D721Med (cell line): ENCODE measurements around the gene DDHD1.

Experiments
- DNase-seq: peaks from one replicate; pipeline ENCODE4 v3.0.0; 2011; ENCODE audit warnings: low spot score; ENCODE audit not compliant: insufficient read length
- FAIRE-seq: peaks from 2 replicates; lab custom pipeline; 2011; peaks lifted over from hg19 to GRCh38; lab: Jason Lieb, UNC
- TF ChIP-seq, protein P1 (sequence below): IDR thresholded peaks from 2 replicates; pipeline ENCODE4 v1.5.1; 2012; ENCODE audit warnings: mild to moderate bottlenecking, control low read depth; ENCODE audit not compliant: insufficient read depth; ENCODE audit errors: missing control alignments

DDHD1 gene

DNA sequence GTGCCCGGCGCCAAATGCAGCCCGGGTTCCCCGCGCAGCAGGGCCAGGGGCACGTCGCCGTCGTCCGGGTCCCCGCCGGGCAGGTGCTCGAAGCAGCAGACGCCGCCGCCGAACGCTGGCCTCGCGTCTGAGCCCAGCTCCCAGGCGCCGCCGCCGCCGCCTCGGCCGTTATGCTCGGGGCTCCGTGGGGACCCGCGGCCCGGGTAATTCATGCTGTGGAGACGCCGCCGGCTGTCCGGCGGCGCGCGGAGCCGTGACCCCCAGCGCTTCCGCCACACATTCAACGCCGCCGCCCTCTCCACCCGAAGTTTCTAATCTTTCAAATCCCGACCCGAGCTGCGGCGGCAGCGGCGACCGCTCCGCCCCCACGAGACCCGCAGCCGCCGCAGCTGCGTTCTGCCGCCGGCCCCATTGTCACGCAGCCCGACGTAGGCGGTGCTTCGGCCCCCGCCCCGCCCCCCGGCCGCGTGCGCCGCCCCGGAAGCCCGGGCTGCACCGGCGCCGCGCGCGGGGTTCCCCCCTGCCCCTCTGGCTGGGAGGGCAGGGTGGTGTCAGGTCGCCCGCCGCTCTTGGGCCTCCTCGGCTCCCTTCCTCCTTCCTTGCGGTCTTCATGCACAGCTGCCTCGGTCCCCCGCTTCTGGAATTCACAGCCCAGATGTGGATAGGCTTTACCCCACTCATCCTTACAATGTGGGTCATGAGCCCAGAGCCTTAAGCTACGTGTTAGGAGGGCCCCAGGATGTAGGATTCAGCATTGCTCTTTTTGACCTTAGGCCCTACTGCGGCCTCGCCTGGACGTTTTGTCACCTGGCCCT lies at the start of gene DDHD1:
Gene DDHD1, minus strand, starts transcription at position 437 of the 815 bp plus-strand sequence. Its CDS starts 225 bp downstream, at position 212.
- TF ChIP-seq, protein P1, sequence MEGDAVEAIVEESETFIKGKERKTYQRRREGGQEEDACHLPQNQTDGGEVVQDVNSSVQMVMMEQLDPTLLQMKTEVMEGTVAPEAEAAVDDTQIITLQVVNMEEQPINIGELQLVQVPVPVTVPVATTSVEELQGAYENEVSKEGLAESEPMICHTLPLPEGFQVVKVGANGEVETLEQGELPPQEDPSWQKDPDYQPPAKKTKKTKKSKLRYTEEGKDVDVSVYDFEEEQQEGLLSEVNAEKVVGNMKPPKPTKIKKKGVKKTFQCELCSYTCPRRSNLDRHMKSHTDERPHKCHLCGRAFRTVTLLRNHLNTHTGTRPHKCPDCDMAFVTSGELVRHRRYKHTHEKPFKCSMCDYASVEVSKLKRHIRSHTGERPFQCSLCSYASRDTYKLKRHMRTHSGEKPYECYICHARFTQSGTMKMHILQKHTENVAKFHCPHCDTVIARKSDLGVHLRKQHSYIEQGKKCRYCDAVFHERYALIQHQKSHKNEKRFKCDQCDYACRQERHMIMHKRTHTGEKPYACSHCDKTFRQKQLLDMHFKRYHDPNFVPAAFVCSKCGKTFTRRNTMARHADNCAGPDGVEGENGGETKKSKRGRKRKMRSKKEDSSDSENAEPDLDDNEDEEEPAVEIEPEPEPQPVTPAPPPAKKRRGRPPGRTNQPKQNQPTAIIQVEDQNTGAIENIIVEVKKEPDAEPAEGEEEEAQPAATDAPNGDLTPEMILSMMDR, result no peak
- FAIRE-seq, result no peak
- DNase-seq, result peak; percentile 66

DNA sequence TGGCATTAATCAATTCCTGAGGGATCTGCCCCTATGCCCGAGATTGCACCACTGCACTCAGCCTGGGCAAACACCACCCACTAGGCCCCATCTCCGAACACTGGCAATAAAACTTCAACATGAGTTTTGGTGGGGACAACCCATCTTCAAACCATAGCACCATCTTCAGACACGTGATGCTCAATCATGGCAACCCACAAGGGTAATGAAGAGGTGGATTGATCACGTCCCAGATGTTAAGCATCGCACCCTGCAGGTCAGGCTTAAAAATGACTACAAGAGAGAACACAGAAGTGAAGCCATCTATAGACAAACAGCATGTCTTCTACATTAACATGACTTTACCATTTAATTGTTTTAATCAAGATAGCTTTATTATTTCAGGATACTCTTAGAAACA lies 42.8 kb upstream of the DDHD1 start:
- DNase-seq (no peak), FAIRE-seq (no peak)
- TF ChIP-seq, protein P1, result no peak

DNA sequence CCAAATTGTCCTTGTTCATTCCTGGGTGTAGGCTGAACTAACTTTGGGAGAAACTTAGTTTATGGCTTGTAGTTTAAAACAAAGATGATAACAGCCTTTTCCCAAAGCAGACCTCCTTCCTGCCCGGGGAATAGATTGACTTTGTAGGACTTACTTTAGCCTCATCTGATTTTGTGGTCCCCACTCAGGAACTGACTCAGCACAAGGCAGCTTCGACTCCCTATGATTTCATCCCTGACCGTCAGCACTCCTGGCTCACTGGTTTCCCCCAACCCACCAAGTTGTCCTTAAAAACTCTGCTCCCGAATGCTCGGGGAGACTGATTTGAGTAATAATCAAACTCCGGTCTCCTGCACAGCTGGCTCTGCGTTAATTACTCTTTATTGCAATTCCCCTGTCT lies 40.1 kb upstream of the DDHD1 start:
- TF ChIP-seq, protein P1, result no peak
- no peak for DNase-seq

DNA sequence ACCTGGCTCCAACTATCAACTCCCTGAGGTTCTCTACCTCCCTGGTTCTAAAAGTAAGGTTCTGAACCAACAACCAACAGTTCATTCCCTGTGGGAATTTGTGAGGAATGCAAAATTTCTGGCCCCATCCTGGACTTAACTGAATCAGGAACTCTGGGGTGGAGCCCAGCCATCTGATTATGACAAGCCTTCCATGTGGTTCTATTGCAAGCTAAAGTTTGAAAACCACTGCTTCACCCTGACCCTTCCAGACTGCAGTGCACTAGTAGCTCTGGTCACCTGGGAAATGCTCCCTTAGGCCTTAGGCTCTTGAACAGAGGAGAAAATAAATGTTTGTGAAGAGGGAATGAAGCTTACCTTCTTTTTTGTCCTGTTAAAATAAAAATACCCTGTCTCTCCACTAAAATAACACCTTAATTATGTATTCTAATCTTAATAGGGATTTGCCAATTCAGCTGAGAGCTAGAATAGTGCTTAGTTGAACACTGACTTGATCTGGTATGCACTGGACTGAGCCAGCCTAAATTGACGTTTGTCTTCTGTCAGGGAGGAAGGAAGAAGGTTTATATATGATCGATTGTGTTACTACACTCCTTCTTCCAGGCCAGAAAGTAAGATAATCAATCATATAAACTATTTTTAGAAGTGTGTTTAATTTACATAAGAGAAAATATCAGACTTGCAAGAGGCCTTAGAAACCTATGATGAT lies 39.1 kb upstream of the DDHD1 start:
- TF ChIP-seq, protein P1, result no peak
- FAIRE-seq, result no peak
- DNase-seq, result no peak

More for the DNA sequence above, 40.1 kb upstream of the DDHD1 start:
- no peak for FAIRE-seq

DNA sequence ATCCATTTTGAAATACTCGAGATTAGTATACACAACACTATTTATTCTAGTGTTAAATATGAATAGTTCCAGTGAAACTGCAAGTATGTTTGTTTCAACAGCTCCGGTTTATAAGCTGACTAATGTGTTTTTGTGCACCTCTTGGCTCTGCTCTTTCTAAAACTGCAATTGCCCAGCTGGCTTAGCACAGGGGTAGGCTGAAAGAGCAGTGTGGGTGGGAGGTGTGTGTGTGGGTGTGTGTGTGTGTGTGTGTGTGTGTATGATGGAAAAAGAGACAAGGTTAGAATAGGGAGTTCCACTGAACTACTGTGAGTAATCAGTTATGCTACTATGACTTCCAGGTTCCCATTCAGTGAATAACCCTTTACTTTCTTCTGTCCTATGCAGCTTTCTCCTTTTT lies 37.8 kb upstream of the DDHD1 start:
- TF ChIP-seq, protein P1, result no peak
- DNase-seq (no peak), FAIRE-seq (no peak)

DNA sequence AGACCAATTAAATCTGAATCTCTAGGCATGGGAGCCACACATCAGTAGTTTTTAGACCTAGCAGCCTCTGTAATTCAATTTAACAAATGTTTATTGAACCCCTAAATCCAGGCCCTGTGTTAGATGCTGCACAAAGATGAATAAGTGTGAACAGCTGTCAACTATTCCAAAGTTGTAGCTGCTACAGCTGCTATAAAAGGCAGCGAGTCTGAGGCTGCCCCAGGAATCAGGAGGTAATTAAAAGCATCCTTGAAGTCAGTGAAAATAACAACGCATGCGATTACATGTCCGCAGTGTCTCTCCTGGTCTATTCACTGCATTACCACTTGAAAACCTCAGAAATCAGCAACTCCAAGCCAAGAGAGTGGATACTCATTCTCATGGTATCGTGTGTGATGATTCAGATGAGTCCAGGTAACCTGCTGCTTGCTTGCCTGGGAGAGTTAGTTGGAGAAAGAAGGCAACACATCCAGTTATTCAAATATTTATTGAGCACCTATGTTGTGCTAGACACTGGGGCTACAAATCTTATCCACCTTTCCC lies 34.9 kb upstream of the DDHD1 start:
- FAIRE-seq, result no peak
- no peak for DNase-seq

More for the DNA sequence above, 34.9 kb upstream of the DDHD1 start:
- TF ChIP-seq, protein P1, result no peak
